GM23338 (cell line): ENCODE data around the gene ALDH8A1. TPM values are rescaled to one million over a fixed set of nuclear protein-coding genes. Genes with fewer than 3 reads are reported as not detected.

Experiments used
- ATAC-seq: fragments of 200-7000 bp; cut with Tn5 transposase; 3 replicates; pipeline ENCODE4 v1.9.1; 2020
- DNase-seq: peaks from one replicate; pipeline ENCODE4 v3.0.0-alpha.2; 2015; ENCODE audit warnings: low spot score
- H2AFZ ChIP-seq: fragments of 200-600 bp; sonication (generic); 2 replicates; pipeline ENCODE4 v1.8.0; 2016; ENCODE audit warnings: antibody characterized with exemption, mild to moderate bottlenecking, moderate library complexity
- H3F3A ChIP-seq: fragments of 200-600 bp; sonication (generic); replicated peaks from 2 replicates; pipeline ENCODE4 v1.8.0; 2017; ENCODE audit warnings: antibody characterized with exemption, mixed run types, low read depth
- H3K27ac ChIP-seq: fragments of 200-600 bp; sonication (generic); 2 replicates; pipeline ENCODE4 v1.6.1; 2016; ENCODE audit warnings: low read depth
- H3K27me3 ChIP-seq: fragments of 200-600 bp; sonication (generic); 2 replicates; pipeline ENCODE4 v1.8.0; 2016; ENCODE audit warnings: mild to moderate bottlenecking, mixed run types, moderate library complexity; ENCODE audit not compliant: insufficient read depth
- H3K36me3 ChIP-seq: fragments of 200-600 bp; sonication (generic); 2 replicates; pipeline ENCODE4 v1.8.0; 2016; ENCODE audit warnings: mild to moderate bottlenecking; ENCODE audit not compliant: insufficient read depth
- H3K4me1 ChIP-seq: fragments of 200-600 bp; sonication (generic); 2 replicates; pipeline ENCODE4 v1.8.0; 2016; ENCODE audit warnings: mild to moderate bottlenecking, moderate library complexity; ENCODE audit not compliant: insufficient read depth
- H3K4me2 ChIP-seq: fragments of 200-600 bp; sonication (generic); 2 replicates; pipeline ENCODE4 v1.7.1; 2017; ENCODE audit warnings: mixed run types
- H3K4me3 ChIP-seq: fragments of 200-600 bp; sonication (generic); 2 replicates; pipeline ENCODE4 v1.6.1; 2016; ENCODE audit warnings: mixed run types
- H3K79me2 ChIP-seq: fragments of 200-600 bp; sonication (generic); replicated peaks from 2 replicates; pipeline ENCODE4 v1.8.0; 2017; ENCODE audit warnings: mild to moderate bottlenecking; ENCODE audit not compliant: insufficient read depth
- H3K9me2 ChIP-seq: fragments of 200-600 bp; sonication (generic); 2 replicates; pipeline ENCODE4 v1.8.0; 2017; ENCODE audit not compliant: insufficient read depth
- H4K20me1 ChIP-seq: fragments of 200-600 bp; sonication (generic); replicated peaks from 2 replicates; pipeline ENCODE4 v1.8.0; 2017; ENCODE audit warnings: mild to moderate bottlenecking; ENCODE audit not compliant: insufficient read depth
- H3K27ac Mint-ChIP-seq: 2 replicates; pipeline ENCODE4 v1.8.0; 2020; ENCODE audit warnings: inconsistent platforms, mild to moderate bottlenecking, moderate library complexity, mixed read lengths
- H3K27me3 Mint-ChIP-seq: 3 replicates; pipeline ENCODE4 v1.8.0; 2022; ENCODE audit warnings: low read depth, mild to moderate bottlenecking, moderate library complexity, mixed read lengths, inconsistent platforms; ENCODE audit not compliant: insufficient read depth, poor library complexity
- H3K36me3 Mint-ChIP-seq: 3 replicates; pipeline ENCODE4 v1.8.0; 2021; ENCODE audit warnings: low read depth, mild to moderate bottlenecking, inconsistent platforms, moderate library complexity, mixed read lengths
- H3K4me1 Mint-ChIP-seq: 3 replicates; pipeline ENCODE4 v1.8.0; 2020; ENCODE audit warnings: mild to moderate bottlenecking, inconsistent platforms, mixed read lengths
- H3K4me3 Mint-ChIP-seq: 3 replicates; pipeline ENCODE4 v1.8.0; 2021; ENCODE audit warnings: moderate library complexity, mild to moderate bottlenecking, inconsistent platforms, mixed read lengths
- H3K9me3 Mint-ChIP-seq: 3 replicates; pipeline ENCODE4 v1.8.0; 2020; ENCODE audit warnings: moderate library complexity, mild to moderate bottlenecking, inconsistent platforms, mixed read lengths
- CREB1 ChIP-seq: fragments of 250-450 bp; sonication (Bioruptor Pico); IDR thresholded peaks from 2 replicates; pipeline ENCODE4 v1.5.0; 2020; ENCODE audit warnings: low read depth, mild to moderate bottlenecking, moderate library complexity
- ETS1 ChIP-seq: IDR thresholded peaks from 2 replicates; pipeline ENCODE4 v1.6.1; 2016; ENCODE audit warnings: antibody characterized with exemption
- EZH2 ChIP-seq: fragments of 200-600 bp; sonication (generic); IDR thresholded peaks from one replicate; pipeline ENCODE4 v1.8.0; 2017; ENCODE audit warnings: antibody characterized with exemption, mild to moderate bottlenecking, low read depth; ENCODE audit not compliant: unreplicated experiment
- EZH2phosphoT487 ChIP-seq: fragments of 200-600 bp; sonication (generic); IDR thresholded peaks from one replicate; pipeline ENCODE4 v1.8.1; 2018; ENCODE audit warnings: antibody characterized with exemption; ENCODE audit not compliant: unreplicated experiment
- JUNB ChIP-seq: IDR thresholded peaks from one replicate; pipeline ENCODE4 v1.6.1; 2016; ENCODE audit warnings: antibody characterized with exemption; ENCODE audit not compliant: unreplicated experiment
- NANOG ChIP-seq: IDR thresholded peaks from 2 replicates; pipeline ENCODE4 v1.6.1; 2016; ENCODE audit warnings: antibody characterized with exemption, borderline replicate concordance
- POLR2AphosphoS5 ChIP-seq: IDR thresholded peaks from 2 replicates; pipeline ENCODE4 v1.6.1; 2016; ENCODE audit warnings: antibody characterized with exemption, low read depth
- REST ChIP-seq: IDR thresholded peaks from one replicate; pipeline ENCODE4 v1.6.1; 2018; ENCODE audit warnings: antibody characterized with exemption; ENCODE audit not compliant: unreplicated experiment
- STAT1 ChIP-seq: IDR thresholded peaks from one replicate; pipeline ENCODE4 v1.6.1; 2016; ENCODE audit warnings: antibody characterized with exemption; ENCODE audit not compliant: unreplicated experiment
- ZNF114 ChIP-seq: fragments of 250-450 bp; sonication (Bioruptor Pico); IDR thresholded peaks from 2 replicates; pipeline ENCODE4 v1.5.0; 2020; ENCODE audit warnings: mild to moderate bottlenecking, moderate library complexity
- ZNF331 ChIP-seq: fragments of 250-450 bp; sonication (Bioruptor Pico); IDR thresholded peaks from 2 replicates; pipeline ENCODE4 v1.5.0; 2020; ENCODE audit warnings: low read depth, mild to moderate bottlenecking, moderate library complexity
- ZNF462 ChIP-seq: fragments of 250-450 bp; sonication (Bioruptor Pico); IDR thresholded peaks from 2 replicates; pipeline ENCODE4 v1.5.0; 2020; ENCODE audit warnings: mild to moderate bottlenecking, moderate library complexity
- polyA plus RNA-seq: library from polyadenylated mRNA; unstranded; fragments of >200 nt; fragmentation: Nextera tagmentation; extraction: Ambion mirVana; gene quantifications from 2 replicates; pipeline ENCODE4 v1.2.1, GENCODE V29; 2016
- total RNA-seq: library from RNA; depleted of rRNA; stranded (reverse); fragments of >200 nt; shearing (Covaris generic); gene quantifications from 2 replicates; pipeline ENCODE4 v1.2.3, GENCODE V29; 2014
- TF ChIP-seq, protein P1 (sequence below), 2 experiments: fragments of 200-600 bp in 1 of 2; sonication (generic) in 1 of 2; conservative IDR thresholded peaks; 2 replicates each; pipeline versions ENCODE4 v1.5.1 to v1.6.1; 2016 to 2017; ENCODE audit warnings: antibody characterized with exemption in 2 of 2, low read depth in 2 of 2, mild to moderate bottlenecking in 2 of 2, moderate library complexity in 1 of 2

ALDH8A1 gene
- total and polyA plus RNA-seq, 2 experiments from 2014 or later, result not detected

DNA sequence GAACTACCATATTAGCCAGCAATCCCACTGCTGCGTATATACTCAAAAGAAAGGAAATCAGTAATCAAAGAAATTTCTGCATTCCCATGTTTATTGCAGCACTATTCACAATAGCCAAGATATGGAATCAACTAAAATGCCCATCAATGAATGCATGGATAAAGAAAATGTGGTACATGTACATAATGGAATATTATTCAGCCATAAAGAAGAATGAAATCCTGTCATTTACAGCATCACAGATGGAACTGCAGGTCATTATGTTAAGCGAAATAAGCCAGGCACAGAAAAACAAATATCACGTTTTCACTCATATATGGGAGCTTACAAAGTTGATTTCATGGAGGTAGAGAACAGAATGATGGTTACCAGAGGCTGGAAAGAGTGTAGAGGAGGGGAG lies 65.1 kb downstream of the ALDH8A1 start:
- Histone ChIP-seq H3K4me2 (no peak overlapping the region), H3K9me2 (no peaks in the 10 kb centered on the region), H3K4me3 (no peak overlapping the region), H3K36me3 (no peaks in the 10 kb centered on the region), H3K27me3 (no peaks in the 10 kb centered on the region), H3K4me1 (no peaks in the 10 kb centered on the region), H4K20me1 (no peaks in the 10 kb centered on the region), H3F3A (no peaks in the 10 kb centered on the region), H2AFZ (no peak overlapping the region), H3K27ac (no peak overlapping the region), H3K79me2 (no peaks in the 10 kb centered on the region)
- Mint-ChIP-seq H3K4me1 (no peaks in the 10 kb centered on the region), H3K27me3 (peaks cover 1% of the 10 kb centered on the region), H3K4me3 (no peak overlapping the region), H3K36me3 (no peaks in the 10 kb centered on the region), H3K27ac (no peak overlapping the region), H3K9me3 (no peaks in the 10 kb centered on the region)
- no peak for ATAC-seq
- DNase-seq, result no peak
- TF ChIP-seq EZH2 (no peak), JUNB (no peak), CREB1 (CRISPR knock-in tag) (no peak), ZNF331 (CRISPR knock-in tag) (no peak), REST (no peak), STAT1 (no peak), ZNF462 (CRISPR knock-in tag) (no peak), EZH2phosphoT487 (no peak), ZNF114 (no peak), ETS1 (no peak), POLR2AphosphoS5 (no peak), NANOG (no peak)
- TF ChIP-seq, protein P1, sequence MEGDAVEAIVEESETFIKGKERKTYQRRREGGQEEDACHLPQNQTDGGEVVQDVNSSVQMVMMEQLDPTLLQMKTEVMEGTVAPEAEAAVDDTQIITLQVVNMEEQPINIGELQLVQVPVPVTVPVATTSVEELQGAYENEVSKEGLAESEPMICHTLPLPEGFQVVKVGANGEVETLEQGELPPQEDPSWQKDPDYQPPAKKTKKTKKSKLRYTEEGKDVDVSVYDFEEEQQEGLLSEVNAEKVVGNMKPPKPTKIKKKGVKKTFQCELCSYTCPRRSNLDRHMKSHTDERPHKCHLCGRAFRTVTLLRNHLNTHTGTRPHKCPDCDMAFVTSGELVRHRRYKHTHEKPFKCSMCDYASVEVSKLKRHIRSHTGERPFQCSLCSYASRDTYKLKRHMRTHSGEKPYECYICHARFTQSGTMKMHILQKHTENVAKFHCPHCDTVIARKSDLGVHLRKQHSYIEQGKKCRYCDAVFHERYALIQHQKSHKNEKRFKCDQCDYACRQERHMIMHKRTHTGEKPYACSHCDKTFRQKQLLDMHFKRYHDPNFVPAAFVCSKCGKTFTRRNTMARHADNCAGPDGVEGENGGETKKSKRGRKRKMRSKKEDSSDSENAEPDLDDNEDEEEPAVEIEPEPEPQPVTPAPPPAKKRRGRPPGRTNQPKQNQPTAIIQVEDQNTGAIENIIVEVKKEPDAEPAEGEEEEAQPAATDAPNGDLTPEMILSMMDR (conservative IDR thresholded peaks at IDR 0.05; ENCODE audit: low read depth in 2 of 2), result no peak
